Nephron (organoid): ENCODE data around the gene ZNF200.
A peak's percentile ranks its signal among the peaks of the same experiment; 100 is the strongest.

Experiments used
- H3K27ac Mint-ChIP-seq, 3 experiments: 2 replicates each; pipeline ENCODE4 v1.8.0; 2020; ENCODE audit warnings: mixed read lengths in 3 of 3, mild to moderate bottlenecking in 2 of 3, moderate library complexity in 1 of 3
- H3K27me3 Mint-ChIP-seq: 2 replicates; pipeline ENCODE4 v1.8.0; 2021; ENCODE audit warnings: low read depth, mild to moderate bottlenecking, moderate library complexity, mixed read lengths
- H3K36me3 Mint-ChIP-seq: 2 replicates; pipeline ENCODE4 v1.8.0; 2020; ENCODE audit warnings: low read depth, mixed read lengths
- H3K4me1 Mint-ChIP-seq: 2 replicates; pipeline ENCODE4 v1.8.0; 2020; ENCODE audit warnings: mixed read lengths
- H3K4me3 Mint-ChIP-seq, 3 experiments: 2 replicates each; pipeline ENCODE4 v1.8.0; 2020; ENCODE audit warnings: mild to moderate bottlenecking in 3 of 3, mixed read lengths in 3 of 3, moderate library complexity in 2 of 3
- H3K9me3 Mint-ChIP-seq: 2 replicates; pipeline ENCODE4 v1.8.0; 2020; ENCODE audit warnings: mixed read lengths
- CTCF ChIP-seq, 3 experiments: fragments of 200-600 bp; sonication (generic); IDR thresholded peaks; one replicate each; pipeline ENCODE4 v1.5.0; 2021; ENCODE audit warnings: antibody characterized with exemption in 3 of 3; ENCODE audit not compliant: unreplicated experiment in 3 of 3

ZNF200 gene

GRCh38 chr16:3235856-3236669 lies 1.1 kb upstream of the ZNF200 start:
- Mint-ChIP-seq H3K4me3 (peak overlapping the region; percentile 81 to 88 (median 87)), H3K9me3 (peaks cover 31% of the 10 kb centered on the region), H3K36me3 (peaks cover 29% of the 10 kb centered on the region), H3K27me3 (peaks cover 4% of the 10 kb centered on the region), H3K4me1 (peaks cover 6% of the 10 kb centered on the region), H3K27ac (peak overlapping the region; percentile 33 to 85 (median 59))
- TF ChIP-seq CTCF (IDR thresholded peaks at IDR 0.05; ENCODE audit: unreplicated experiment in 3 of 3): no peak

DNA sequence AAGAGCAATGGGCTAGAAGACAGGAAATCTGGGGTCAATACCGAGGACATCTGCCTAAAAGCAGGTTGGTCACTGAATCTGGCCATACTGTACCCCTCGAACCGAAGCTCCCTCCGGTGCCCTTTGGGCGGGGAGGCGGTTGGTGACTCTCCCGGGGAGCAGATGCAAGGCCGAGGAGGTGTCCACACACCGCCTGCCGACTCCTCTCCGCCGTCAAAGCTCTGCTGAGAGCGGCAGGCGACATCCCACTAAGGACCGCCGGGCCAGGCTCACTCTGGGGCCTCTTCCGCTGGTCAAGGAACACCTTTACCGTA lies 458 bp downstream of the ZNF200 start:
- H3K36me3 Mint-ChIP-seq: peaks cover 45% of the 10 kb centered on the region
- TF ChIP-seq CTCF (IDR thresholded peaks at IDR 0.05; ENCODE audit: unreplicated experiment in 3 of 3): no peak
- peaks cover 6% of the 10 kb centered on the region for H3K4me1 Mint-ChIP-seq
- H3K9me3 Mint-ChIP-seq: peaks cover 42% of the 10 kb centered on the region
- H3K27me3 Mint-ChIP-seq: no peaks in the 10 kb centered on the region
- H3K4me3 Mint-ChIP-seq: peak overlapping the region; percentile 94 to 96 (median 96)
- H3K27ac Mint-ChIP-seq: peak overlapping the region in 2 of 3 experiments; percentile 53 to 96

- Mint-ChIP-seq H3K4me3 (no peak overlapping the region), H3K27ac (no peak overlapping the region), H3K27me3 (no peaks in the 10 kb centered on the region), H3K9me3 (peaks cover 68% of the 10 kb centered on the region), H3K36me3 (peaks cover 81% of the 10 kb centered on the region), H3K4me1 (no peaks in the 10 kb centered on the region)
- TF ChIP-seq CTCF (IDR thresholded peaks at IDR 0.05; ENCODE audit: unreplicated experiment in 3 of 3): no peak
Observed at GRCh38 chr16:3223913-3224515, 10.9 kb downstream of the ZNF200 start.

DNA sequence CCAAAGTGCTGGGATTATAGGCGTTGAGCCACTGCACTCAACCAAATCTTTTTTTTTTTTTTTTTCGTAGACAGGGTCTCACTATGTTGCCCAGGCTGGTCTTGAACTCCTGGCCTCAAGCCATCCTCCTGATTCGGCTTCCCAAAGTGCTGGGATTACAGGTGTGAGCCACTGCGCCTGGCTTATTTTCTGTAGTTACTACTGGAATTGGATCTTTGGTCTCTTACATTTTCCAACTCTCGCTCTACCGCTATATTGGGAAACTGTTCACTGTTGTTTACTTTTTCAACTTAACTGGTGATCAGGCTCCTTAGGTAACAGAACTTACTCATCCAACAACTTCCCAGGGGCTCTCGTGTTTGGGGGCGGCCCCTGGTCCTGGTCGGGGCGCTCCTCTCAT lies 14.1 kb downstream of the ZNF200 start:
- peaks cover 52% of the 10 kb centered on the region for H3K36me3 Mint-ChIP-seq
- peaks cover 60% of the 10 kb centered on the region for H3K9me3 Mint-ChIP-seq
- H3K4me3 Mint-ChIP-seq: no peak overlapping the region
- peaks cover 8% of the 10 kb centered on the region for H3K27me3 Mint-ChIP-seq
- no peak overlapping the region for H3K27ac Mint-ChIP-seq
- no peak for TF ChIP-seq CTCF (IDR thresholded peaks at IDR 0.05; ENCODE audit: unreplicated experiment in 3 of 3)
- H3K4me1 Mint-ChIP-seq: no peaks in the 10 kb centered on the region

DNA sequence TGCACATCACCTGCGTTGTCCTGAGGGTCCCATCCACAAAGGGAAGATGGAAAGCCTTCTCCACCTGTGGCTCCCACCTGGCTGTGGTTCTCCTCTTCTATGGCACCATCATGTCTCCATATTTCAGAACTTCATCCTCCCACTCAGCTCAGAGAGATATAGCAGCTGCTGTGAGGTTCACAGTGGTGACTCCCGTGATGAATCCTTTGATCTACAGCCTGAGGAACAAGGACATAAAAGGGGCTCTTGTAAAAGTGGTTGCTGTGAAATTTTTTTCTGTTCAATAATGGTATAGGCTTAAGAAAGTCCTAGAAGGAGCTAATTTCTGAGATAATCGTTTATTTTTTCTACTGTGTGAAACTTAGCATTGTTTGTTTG lies 18.7 kb downstream of the ZNF200 start:
- peaks cover 7% of the 10 kb centered on the region for H3K36me3 Mint-ChIP-seq

More for the DNA sequence above, 18.7 kb downstream of the ZNF200 start:
- H3K4me1 Mint-ChIP-seq: no peaks in the 10 kb centered on the region
- H3K27me3 Mint-ChIP-seq: peaks cover 31% of the 10 kb centered on the region
- no peak for TF ChIP-seq CTCF (IDR thresholded peaks at IDR 0.05; ENCODE audit: unreplicated experiment in 3 of 3)
- no peak overlapping the region for H3K4me3 Mint-ChIP-seq
- H3K9me3 Mint-ChIP-seq: peaks cover 41% of the 10 kb centered on the region
- no peak overlapping the region for H3K27ac Mint-ChIP-seq
